Measurements from ENCODE around the gene GC. TPM values are rescaled to one million over a fixed set of nuclear protein-coding genes. Genes with fewer than 3 reads are reported as not detected.
"Not testable (repeated sequence)": the region's sequence is repeated elsewhere in the genome, so short reads cannot be mapped to it uniquely, and the experiment has no call there.

GC gene
- polyA plus RNA-seq, 4 donors: 0.26 to 23.8 (median 0.41) TPM

- DNase-seq (ENCODE audit: low read depth in 4 of 4, low spot score in 2 of 4): no peak
Observed at GRCh38 chr4:71769434-71769833, 14.4 kb downstream of the GC start.

GRCh38 chr4:71768123-71768522 lies 15.8 kb downstream of the GC start:
- no peak for DNase-seq (ENCODE audit: low read depth in 4 of 4, low spot score in 2 of 4)

GRCh38 chr4:71765821-71766383 lies 18.0 kb downstream of the GC start:
- no peak for DNase-seq (ENCODE audit: low read depth in 4 of 4, low spot score in 2 of 4)

- DNase-seq (ENCODE audit: low read depth in 4 of 4, low spot score in 2 of 4): no peak
Observed at GRCh38 chr4:71765350-71765749, 18.5 kb downstream of the GC start.

GRCh38 chr4:71752383-71753042 lies 31.4 kb downstream of the GC start:
- DNase-seq (ENCODE audit: low read depth in 4 of 4, low spot score in 2 of 4): no peak

- DNase-seq (ENCODE audit: low read depth in 4 of 4, low spot score in 2 of 4): no peak
Observed at GRCh38 chr4:71749008-71749594, 34.8 kb downstream of the GC start.

GRCh38 chr4:71746379-71746778 lies 37.5 kb downstream of the GC start:
- no peak for DNase-seq (ENCODE audit: low read depth in 4 of 4, low spot score in 2 of 4)

GRCh38 chr4:71738782-71739181 lies 45.1 kb downstream of the GC start:
- DNase-seq (ENCODE audit: low read depth in 4 of 4, low spot score in 2 of 4): not testable (repeated sequence)

- DNase-seq (ENCODE audit: low read depth in 4 of 4, low spot score in 2 of 4): no peak
Observed at GRCh38 chr4:71732706-71733105, 51.2 kb downstream of the GC start.

GRCh38 chr4:71732066-71732465 lies 51.8 kb downstream of the GC start:
- DNase-seq (ENCODE audit: low read depth in 4 of 4, low spot score in 2 of 4): no peak

GRCh38 chr4:71729856-71730255 lies 54.0 kb downstream of the GC start:
- no peak for DNase-seq (ENCODE audit: low read depth in 4 of 4, low spot score in 2 of 4)

GRCh38 chr4:71713611-71714203 lies 70.2 kb downstream of the GC start:
- peak in 2 of 4 donors; percentile 4 to 21 for DNase-seq (ENCODE audit: low read depth in 4 of 4, low spot score in 2 of 4)

GRCh38 chr4:71711985-71712348 lies 71.9 kb downstream of the GC start:
- no peak for DNase-seq (ENCODE audit: low read depth in 4 of 4, low spot score in 2 of 4)

- DNase-seq (ENCODE audit: low read depth in 4 of 4, low spot score in 2 of 4): no peak
Observed at GRCh38 chr4:71711044-71711984, 72.6 kb downstream of the GC start.

- no peak for DNase-seq (ENCODE audit: low read depth in 4 of 4, low spot score in 2 of 4)
Observed at GRCh38 chr4:71709961-71710360, 73.9 kb downstream of the GC start.

GRCh38 chr4:71698141-71698540 lies 85.7 kb downstream of the GC start:
- DNase-seq (ENCODE audit: low read depth in 4 of 4, low spot score in 2 of 4): no peak

GRCh38 chr4:71697031-71697430 lies 86.8 kb downstream of the GC start:
- no peak for DNase-seq (ENCODE audit: low read depth in 4 of 4, low spot score in 2 of 4)

- no peak for DNase-seq (ENCODE audit: low read depth in 4 of 4, low spot score in 2 of 4)
Observed at GRCh38 chr4:71694961-71695360, 88.9 kb downstream of the GC start.

- DNase-seq (ENCODE audit: low read depth in 4 of 4, low spot score in 2 of 4): no peak
Observed at GRCh38 chr4:71692963-71693362, 90.9 kb downstream of the GC start.

- DNase-seq (ENCODE audit: low read depth in 4 of 4, low spot score in 2 of 4): no peak
Observed at GRCh38 chr4:71692198-71692597, 91.7 kb downstream of the GC start.

Measured in left renal cortex interstitium (tissue), 4 donors.